NCI-H1694 (cell line): Measurements from ENCODE around the gene PLA2G2E.
"Not testable (repeated sequence)": the region's sequence is repeated elsewhere in the genome, so short reads cannot be mapped to it uniquely, and the experiment has no call there.

ENCODE experiments used
- DNase-seq: peaks from one replicate; lab custom pipeline; 2025; lab: John Stamatoyannopoulos, UW

PLA2G2E gene

GRCh38 chr1:19932866-19933265 lies 9.4 kb upstream of the PLA2G2E start:
- no peak for DNase-seq

DNA sequence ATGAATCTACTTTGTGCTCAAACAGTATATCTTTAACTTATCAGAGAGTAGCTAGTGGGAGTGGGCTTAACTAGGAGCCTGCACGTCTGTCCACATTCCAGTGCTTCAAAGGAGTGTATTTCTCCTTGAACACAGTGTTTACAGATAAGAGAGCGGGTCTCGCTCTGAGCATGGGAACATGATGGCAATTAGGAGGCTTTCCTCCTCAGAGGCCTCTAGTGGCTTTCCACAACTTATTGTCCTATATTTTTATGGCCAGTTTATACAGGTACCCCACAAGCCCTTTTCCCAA lies 3.7 kb upstream of the PLA2G2E start:
- not testable (repeated sequence) for DNase-seq

DNA sequence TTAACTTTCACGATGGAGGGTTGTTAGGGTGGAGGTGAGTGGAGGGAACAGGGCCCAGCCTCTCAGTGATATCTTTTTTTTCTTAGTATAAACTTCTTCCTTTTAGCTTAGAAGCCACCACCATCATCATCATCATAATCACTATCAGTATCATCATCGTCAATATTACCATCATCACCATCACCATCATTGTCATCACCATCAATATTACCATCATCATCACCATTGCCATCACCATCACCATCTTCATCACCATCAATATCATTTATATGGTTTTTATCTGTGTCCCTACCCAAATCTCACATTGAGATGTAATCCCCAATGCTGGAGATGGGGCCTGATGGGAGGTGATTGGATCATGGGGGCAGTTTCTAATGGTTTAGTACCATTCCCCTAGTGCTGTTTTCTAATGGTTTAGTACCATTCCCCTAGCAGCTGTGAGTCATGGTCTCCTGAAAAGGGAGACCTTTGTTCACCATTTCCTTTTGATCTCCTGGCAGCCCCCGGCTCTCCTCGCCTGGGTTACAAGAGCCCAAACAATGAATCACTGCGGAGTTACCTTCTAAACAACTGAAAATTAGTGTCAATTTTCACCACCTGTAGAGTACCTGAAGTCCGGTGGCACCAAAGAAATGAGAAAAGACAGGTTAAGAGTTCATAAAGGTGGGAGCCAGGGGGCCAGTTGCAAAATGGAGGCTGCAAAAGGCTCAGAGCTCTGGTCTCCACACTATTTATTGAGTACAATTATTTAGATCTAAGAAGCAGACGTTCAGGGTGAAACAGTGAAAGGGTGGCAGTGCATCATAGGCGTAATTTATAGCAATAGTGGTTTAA lies 3.1 kb upstream of the PLA2G2E start:
- no peak for DNase-seq

- DNase-seq, result no peak
Measured at GRCh38 chr1:19925342-19926070, 2.1 kb upstream of the PLA2G2E start.

DNA sequence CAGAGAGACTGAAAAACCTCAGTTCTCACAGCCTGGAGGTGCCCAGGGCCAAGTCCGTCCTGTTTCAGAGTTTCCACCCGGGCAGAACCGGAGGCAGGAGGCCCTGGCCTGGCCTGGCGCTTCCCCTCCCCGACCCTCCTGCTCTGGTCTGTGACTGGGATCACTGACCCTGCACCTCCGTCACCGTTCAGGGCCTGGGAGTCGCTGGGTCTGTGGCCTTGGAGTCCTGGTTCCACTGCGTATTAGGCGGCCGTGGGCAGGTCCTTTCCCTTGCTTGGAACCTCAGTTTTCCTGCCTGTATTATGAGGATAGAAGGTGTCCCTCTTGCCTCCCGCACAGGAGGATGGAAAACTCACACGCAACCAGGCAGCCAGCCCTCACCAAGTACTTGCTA lies 533 bp upstream of the PLA2G2E start:
- DNase-seq, result no peak

GRCh38 chr1:19922015-19922688 lies 1.3 kb downstream of the PLA2G2E start:
- no peak for DNase-seq

- no peak for DNase-seq
Measured at GRCh38 chr1:19921310-19921709, 2.1 kb downstream of the PLA2G2E start.

GRCh38 chr1:19920132-19920710 lies 3.2 kb downstream of the PLA2G2E start:
- DNase-seq, result no peak

GRCh38 chr1:19918057-19918456 lies 5.4 kb downstream of the PLA2G2E start:
- peak; percentile 64 for DNase-seq

- no peak for DNase-seq
Measured at GRCh38 chr1:19910650-19911049, 12.8 kb downstream of the PLA2G2E start.

DNA sequence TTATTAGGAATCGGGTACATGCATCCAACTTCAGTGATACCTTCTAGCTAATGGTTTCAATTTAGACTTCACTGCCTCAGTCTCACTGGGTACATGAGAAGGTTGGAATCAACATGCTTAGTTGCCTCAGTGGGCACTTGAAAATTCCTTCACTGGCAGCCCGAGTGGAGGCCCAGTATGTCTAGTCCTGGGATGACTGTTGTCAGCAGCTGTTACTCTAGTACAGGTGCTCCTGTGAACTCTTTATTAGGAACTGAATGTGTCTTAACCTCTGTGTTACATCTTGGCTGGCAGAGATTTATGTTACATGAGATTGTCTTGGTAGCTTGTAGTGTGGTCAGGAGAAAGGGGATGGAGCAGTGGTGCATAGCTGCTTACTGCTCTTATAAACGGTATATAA lies 13.4 kb downstream of the PLA2G2E start:
- no peak for DNase-seq

- no peak for DNase-seq
Measured at GRCh38 chr1:19909392-19909791, 14.0 kb downstream of the PLA2G2E start.

GRCh38 chr1:19907456-19907855 lies 16.0 kb downstream of the PLA2G2E start:
- DNase-seq, result no peak

GRCh38 chr1:19903621-19904020 lies 19.8 kb downstream of the PLA2G2E start:
- no peak for DNase-seq

GRCh38 chr1:19901653-19902052 lies 21.8 kb downstream of the PLA2G2E start:
- no peak for DNase-seq

- DNase-seq, result no peak
Measured at GRCh38 chr1:19894218-19894617, 29.2 kb downstream of the PLA2G2E start.

- no peak for DNase-seq
Measured at GRCh38 chr1:19893687-19894086, 29.7 kb downstream of the PLA2G2E start.

GRCh38 chr1:19892628-19893168 lies 30.7 kb downstream of the PLA2G2E start:
- DNase-seq, result no peak

- DNase-seq, result no peak
Measured at GRCh38 chr1:19892129-19892528, 31.3 kb downstream of the PLA2G2E start.

DNA sequence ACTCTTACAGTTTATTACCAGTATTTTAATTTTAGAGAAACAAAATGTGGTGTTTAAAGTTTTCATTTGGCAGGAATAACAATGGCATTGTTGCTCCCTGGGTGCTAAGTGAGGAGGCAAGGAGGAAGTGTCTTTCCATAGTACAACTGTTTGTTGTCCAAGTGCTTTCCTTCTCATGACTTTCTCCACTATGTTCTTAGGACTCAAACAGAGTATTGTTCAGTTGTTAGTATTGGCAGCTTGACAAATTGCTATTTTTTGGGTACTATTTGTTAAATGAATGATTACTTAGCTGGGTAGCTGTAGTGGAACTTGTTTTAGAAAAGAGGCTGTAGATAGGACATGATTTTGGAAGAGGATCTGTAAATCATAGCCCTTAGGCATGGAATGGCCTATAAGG lies 33.8 kb downstream of the PLA2G2E start:
- no peak for DNase-seq

DNA sequence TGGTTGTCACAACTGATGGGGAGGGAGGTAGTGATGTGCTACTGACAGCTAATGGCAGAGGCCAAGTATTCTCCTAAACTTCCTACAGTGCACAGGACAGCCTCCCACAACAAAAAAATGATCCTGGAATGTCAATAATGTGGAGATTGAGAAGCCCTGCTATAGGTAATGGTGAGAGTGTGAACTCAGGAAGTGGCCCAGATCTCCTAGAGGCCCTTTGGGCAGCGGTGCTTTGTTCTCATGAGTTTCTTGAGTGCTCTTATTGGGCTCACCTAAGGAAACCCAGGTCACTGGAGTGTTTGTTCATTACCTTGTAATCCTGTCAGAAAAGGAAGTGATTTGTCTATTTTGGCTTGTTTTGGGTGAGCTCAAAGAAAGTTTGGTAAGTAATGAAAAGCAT lies 35.3 kb downstream of the PLA2G2E start:
- no peak for DNase-seq

- DNase-seq, result no peak
Measured at GRCh38 chr1:19885821-19886220, 37.6 kb downstream of the PLA2G2E start.
